CD14-positive monocyte (primary cell): ENCODE results near the gene FRMD4A. TPM values are rescaled to one million over a fixed set of nuclear protein-coding genes. Genes with fewer than 3 reads are reported as not detected.
A peak's percentile ranks its signal among the peaks of the same experiment; 100 is the strongest.

Experiments
- DNase-seq, 3 donors: peaks; one replicate each; pipeline ENCODE4 v3.0.0-alpha.2; 2011 to 2022
- H2AFZ ChIP-seq: 2 replicates; pipeline ENCODE4 v1.6.0; 2012; ENCODE audit warnings: mild to moderate bottlenecking, low read depth, low read length, inconsistent platforms; ENCODE audit not compliant: insufficient read depth, poor library complexity, severe bottlenecking
- H3K27ac ChIP-seq, 2 donors: 1 replicate in 1 of 2; 2 replicates in 1 of 2; pipeline ENCODE4 v1.5.1; 2012 to 2013; ENCODE audit warnings: low read length in 2 of 2, control low read depth in 1 of 2, inconsistent platforms in 1 of 2, low read depth in 1 of 2, mild to moderate bottlenecking in 1 of 2
- H3K27me3 ChIP-seq, 2 donors: one replicate each; pipeline versions ENCODE4 v1.6.0 to v1.6.1; 2011 to 2013; ENCODE audit warnings: low read length in 2 of 2; ENCODE audit not compliant: control insufficient read depth in 2 of 2, insufficient read depth in 2 of 2
- H3K36me3 ChIP-seq, 2 donors: replicated peaks in 1 of 2; 1 replicate in 1 of 2; 2 replicates in 1 of 2; pipeline versions ENCODE4 v1.5.1 to v1.6.1; 2012 to 2013; ENCODE audit warnings: low read length in 2 of 2, control low read depth in 1 of 2, inconsistent platforms in 1 of 2, mild to moderate bottlenecking in 1 of 2; ENCODE audit not compliant: insufficient read depth in 2 of 2, control insufficient read depth in 1 of 2
- H3K4me1 ChIP-seq, 2 donors: 1 replicate in 1 of 2; 2 replicates in 1 of 2; pipeline versions ENCODE4 v1.5.1 to v1.6.1; 2012 to 2013; ENCODE audit warnings: low read length in 2 of 2, control low read depth in 1 of 2, inconsistent platforms in 1 of 2, mild to moderate bottlenecking in 1 of 2, moderate library complexity in 1 of 2; ENCODE audit not compliant: insufficient read depth in 2 of 2, control insufficient read depth in 1 of 2
- H3K4me2 ChIP-seq: replicated peaks from 2 replicates; pipeline ENCODE3; 2012; ENCODE audit warnings: low read length, moderate library complexity, mild to moderate bottlenecking; ENCODE audit not compliant: poor library complexity, severe bottlenecking; ENCODE audit errors: extremely low read depth
- H3K4me3 ChIP-seq, 3 experiments: fragments of 200-600 bp in 1 of 3; sonication (generic) in 1 of 3; replicated peaks in 1 of 3; 1 replicate in 2 of 3; 2 replicates in 1 of 3; pipeline ENCODE4 v1.5.1; 2011 to 2013; ENCODE audit warnings: low read length in 3 of 3, mild to moderate bottlenecking in 3 of 3, control low read depth in 2 of 3, low read depth in 2 of 3, inconsistent platforms in 1 of 3, moderate library complexity in 1 of 3
- H3K79me2 ChIP-seq: 2 replicates; pipeline ENCODE4 v1.6.0; 2012; ENCODE audit warnings: mild to moderate bottlenecking, control low read depth, inconsistent platforms, low read length, moderate library complexity; ENCODE audit not compliant: insufficient read depth
- H3K9ac ChIP-seq: 2 replicates; pipeline ENCODE4 v1.6.0; 2017; ENCODE audit warnings: low read length, mild to moderate bottlenecking; ENCODE audit not compliant: insufficient read depth, poor library complexity, severe bottlenecking
- H3K9me3 ChIP-seq, 2 donors: replicated peaks in 1 of 2; 1 replicate in 1 of 2; 2 replicates in 1 of 2; pipeline versions ENCODE4 v1.5.1 to v1.6.1; 2012 to 2013; ENCODE audit warnings: low read length in 2 of 2, control low read depth in 1 of 2; ENCODE audit not compliant: control insufficient read depth in 1 of 2, insufficient read depth in 1 of 2
- H4K20me1 ChIP-seq: 2 replicates; pipeline ENCODE4 v1.6.0; 2012; ENCODE audit warnings: mild to moderate bottlenecking, low read length, control low read depth, moderate library complexity; ENCODE audit not compliant: insufficient read depth
- H3K27ac Mint-ChIP-seq, 7 donors: one replicate each; pipeline ENCODE4 v1.8.0; 2020; ENCODE audit warnings: mild to moderate bottlenecking in 7 of 7, mixed read lengths in 7 of 7, moderate library complexity in 6 of 7, inconsistent platforms in 2 of 7
- H3K27me3 Mint-ChIP-seq, 3 donors: one replicate each; pipeline ENCODE4 v1.8.0; 2021 to 2022; ENCODE audit warnings: low read depth in 3 of 3, mild to moderate bottlenecking in 3 of 3, mixed read lengths in 3 of 3, moderate library complexity in 3 of 3, inconsistent platforms in 1 of 3
- H3K36me3 Mint-ChIP-seq, 2 donors: one replicate each; pipeline ENCODE4 v1.8.0; 2020; ENCODE audit warnings: mixed read lengths in 2 of 2, inconsistent platforms in 1 of 2, mild to moderate bottlenecking in 1 of 2
- H3K4me1 Mint-ChIP-seq: one replicate; pipeline ENCODE4 v1.8.0; 2020; ENCODE audit warnings: mild to moderate bottlenecking, mixed read lengths
- H3K4me3 Mint-ChIP-seq, 2 donors: one replicate each; pipeline ENCODE4 v1.8.0; 2020; ENCODE audit warnings: mild to moderate bottlenecking in 2 of 2, mixed read lengths in 2 of 2, moderate library complexity in 1 of 2
- H3K9me3 Mint-ChIP-seq, 7 donors: one replicate each; pipeline ENCODE4 v1.8.0; 2020 to 2022; ENCODE audit warnings: mixed read lengths in 7 of 7, mild to moderate bottlenecking in 6 of 7, moderate library complexity in 6 of 7, inconsistent platforms in 2 of 7
- CTCF ChIP-seq: fragments of 200-600 bp; IDR thresholded peaks from one replicate; pipeline ENCODE4 v1.8.0; 2022; ENCODE audit warnings: antibody characterized with exemption, mild to moderate bottlenecking
- WGBS: methylation state at CpG from one replicate; pipeline ENCODE4 v1.1.5; 2013; ENCODE audit warnings: missing lambda C conversion rate; ENCODE audit not compliant: insufficient coverage; 5-methylcytosine and 5-hydroxymethylcytosine counted together
- intact Hi-C, 2 donors: fragments of 100-400 bp; cut with micrococcal nuclease; formaldehyde crosslinking; loops; one replicate each; pipeline versions ENCODE4 v1.15.0 to v1.15.1; 2023
- polyA plus RNA-seq, 3 donors: library from polyadenylated mRNA; depleted of rRNA in 1 of 3; unstranded in 2 of 3; stranded (reverse) in 1 of 3; fragments of 300-500 nt in 2 of 3; fragments of >200 nt in 1 of 3; fragmentation: Illumina TruSeq in 2 of 3; gene quantifications; 1 replicate in 2 of 3; 2 replicates in 1 of 3; pipeline ENCODE4 v1.2.3, GENCODE V29; 2012 to 2021

FRMD4A gene
- polyA plus RNA-seq, 3 donors: 0.12 TPM; not detected in 2

- Mint-ChIP-seq H3K4me1 (peaks cover 19% of the 10 kb centered on the region), H3K27ac (no peak overlapping the region), H3K36me3 (no peaks in the 10 kb centered on the region), H3K27me3 (peaks cover 9 to 24% (median 18%) of the 10 kb centered on the region in 3 donors), H3K9me3 (no peaks in the 10 kb centered on the region), H3K4me3 (peak overlapping the region in 1 of 2 donors; percentile 9)
- Histone ChIP-seq H3K4me3 (no peak overlapping the region), H4K20me1 (no peaks in the 10 kb centered on the region), H3K9me3 (no peaks in the 10 kb centered on the region), H3K4me2 (no peak overlapping the region), H3K27me3 (peaks cover 2 to 9% of the 10 kb centered on the region in 2 donors), H3K27ac (no peak overlapping the region), H3K36me3 (no peaks in the 10 kb centered on the region), H3K79me2 (no peaks in the 10 kb centered on the region), H3K9ac (no peak overlapping the region), H2AFZ (no peak overlapping the region), H3K4me1 (peaks cover 8 to 10% of the 10 kb centered on the region in 2 donors)
- no peak for DNase-seq
- WGBS: no CpG with 5 or more reads among the region's 3 CpGs
- intact Hi-C loops: loop anchor here in 1 of 2 donors (10.0 kb wide), 1 partner anchor 83 kb away; no protein-coding TSS in a partner anchor
- TF ChIP-seq CTCF: no peak
These were observed 412.9 kb downstream of the FRMD4A start for GRCh38 chr10:13917791-13918190.

GRCh38 chr10:13916384-13916947, 414.3 kb downstream of the FRMD4A start:
- Mint-ChIP-seq H3K27ac (no peak overlapping the region), H3K9me3 (no peaks in the 10 kb centered on the region), H3K27me3 (peaks cover 8 to 19% (median 14%) of the 10 kb centered on the region in 3 donors), H3K36me3 (no peaks in the 10 kb centered on the region), H3K4me3 (no peak overlapping the region), H3K4me1 (peaks cover 27% of the 10 kb centered on the region)
- intact Hi-C loops: loop anchor here in 1 of 2 donors (10.0 kb wide), 1 partner anchor 82 kb away; no protein-coding TSS in a partner anchor
- Histone ChIP-seq H3K27ac (no peak overlapping the region), H2AFZ (no peak overlapping the region), H3K27me3 (peaks cover 0 to 3% of the 10 kb centered on the region in 2 donors), H3K4me1 (peaks cover 19 to 21% of the 10 kb centered on the region in 2 donors), H3K4me3 (no peak overlapping the region), H4K20me1 (no peaks in the 10 kb centered on the region), H3K79me2 (no peaks in the 10 kb centered on the region), H3K4me2 (no peak overlapping the region), H3K36me3 (no peaks in the 10 kb centered on the region), H3K9me3 (no peaks in the 10 kb centered on the region), H3K9ac (no peak overlapping the region)
- TF ChIP-seq CTCF: no peak
- DNase-seq: no peak
- 94% methylated on average over 2 of the region's 4 CpGs for WGBS
